Activated naive CD4-positive, alpha-beta T cell treated with anti-CD3 and anti-CD28 coated beads, Interleukin-2, amount 10 ng/mL, durations not matched to agents 7 days and 5 days (primary cell): ENCODE measurements around the gene LRSAM1.

Source experiments
- CTCF ChIA-PET: fragments of 350-600 bp; sonication (Branson Sonifier 250); formaldehyde crosslinking; loops from one replicate; lab custom pipeline; 2021; ENCODE audit warnings: antibody characterized with exemption; lab: Charles Lee
- DNase-seq: peaks from one replicate; pipeline ENCODE4 v3.0.0-alpha.2; 2020
- H3K27ac Mint-ChIP-seq: one replicate; pipeline ENCODE4 v1.8.0; 2021; ENCODE audit warnings: mild to moderate bottlenecking, moderate library complexity, mixed read lengths
- H3K27me3 Mint-ChIP-seq: one replicate; pipeline ENCODE4 v1.8.0; 2021; ENCODE audit warnings: mild to moderate bottlenecking, mixed read lengths
- H3K36me3 Mint-ChIP-seq: one replicate; pipeline ENCODE4 v1.8.0; 2021; ENCODE audit warnings: mixed read lengths
- H3K4me1 Mint-ChIP-seq: one replicate; pipeline ENCODE4 v1.8.0; 2021; ENCODE audit warnings: mixed read lengths
- H3K4me3 Mint-ChIP-seq: one replicate; pipeline ENCODE4 v1.8.0; 2021; ENCODE audit warnings: mild to moderate bottlenecking, moderate library complexity, mixed read lengths
- H3K9me3 Mint-ChIP-seq: one replicate; pipeline ENCODE4 v1.8.0; 2021; ENCODE audit warnings: mixed read lengths

Gene LRSAM1

GRCh38 chr9:127502706-127503378 lies 51.5 kb downstream of the LRSAM1 start:
- Mint-ChIP-seq H3K4me1 (no peaks in the 10 kb centered on the region), H3K27me3 (no peaks in the 10 kb centered on the region), H3K27ac (no peak overlapping the region), H3K9me3 (no peaks in the 10 kb centered on the region), H3K4me3 (no peak overlapping the region), H3K36me3 (peaks cover 8% of the 10 kb centered on the region)
- no peak for DNase-seq
- CTCF ChIA-PET: interaction anchor here (0.6 to 3.3 kb wide), 14 partner anchors 9 to 418 kb away, joined by 3 to 32 read pairs (median 5); partner anchors contain the start of gene TOR2A

- Mint-ChIP-seq H3K36me3 (peaks cover 8% of the 10 kb centered on the region), H3K4me3 (no peak overlapping the region), H3K27ac (no peak overlapping the region), H3K4me1 (no peaks in the 10 kb centered on the region), H3K9me3 (no peaks in the 10 kb centered on the region), H3K27me3 (no peaks in the 10 kb centered on the region)
- CTCF ChIA-PET: interaction anchor here (0.6 to 3.3 kb wide), 18 partner anchors 9 to 418 kb away, joined by 3 to 32 read pairs (median 6); partner anchors contain the start of gene TOR2A
- no peak for DNase-seq
Measured at GRCh38 chr9:127503379-127503921, 52.1 kb downstream of the LRSAM1 start.

GRCh38 chr9:127503947-127504886 lies 52.9 kb downstream of the LRSAM1 start:
- no peaks in the 10 kb centered on the region for H3K4me1 Mint-ChIP-seq
- DNase-seq: peak; percentile 87

GRCh38 chr9:127504887-127505251 lies 53.6 kb downstream of the LRSAM1 start:
- H3K27ac Mint-ChIP-seq: no peak overlapping the region
- H3K4me3 Mint-ChIP-seq: no peak overlapping the region
- no peaks in the 10 kb centered on the region for H3K27me3 Mint-ChIP-seq
- CTCF ChIA-PET: interaction anchor here (0.5 to 3.3 kb wide), 10 partner anchors 11 to 365 kb away, joined by 5 to 32 read pairs (median 8); partner anchors contain the start of gene TOR2A
- peaks cover 11% of the 10 kb centered on the region for H3K36me3 Mint-ChIP-seq
- no peak for DNase-seq
- no peaks in the 10 kb centered on the region for H3K4me1 Mint-ChIP-seq
- H3K9me3 Mint-ChIP-seq: no peaks in the 10 kb centered on the region

More at GRCh38 chr9:127503947-127504886, 52.9 kb downstream of the LRSAM1 start:
- no peaks in the 10 kb centered on the region for H3K9me3 Mint-ChIP-seq
- no peaks in the 10 kb centered on the region for H3K27me3 Mint-ChIP-seq
- H3K36me3 Mint-ChIP-seq: peaks cover 11% of the 10 kb centered on the region
- CTCF ChIA-PET: interaction anchor here (0.6 to 3.3 kb wide), 20 partner anchors 9 to 416 kb away, joined by 3 to 32 read pairs (median 7); partner anchors contain the start of gene TOR2A
- no peak overlapping the region for H3K4me3 Mint-ChIP-seq
- H3K27ac Mint-ChIP-seq: peak overlapping the region; percentile 55

- H3K36me3 Mint-ChIP-seq: peaks cover 11% of the 10 kb centered on the region
- CTCF ChIA-PET: interaction anchor here (0.5 to 3.3 kb wide), 9 partner anchors 70 to 364 kb away, joined by 5 to 32 read pairs (median 8); partner anchors contain the start of gene TOR2A
- H3K9me3 Mint-ChIP-seq: no peaks in the 10 kb centered on the region
- no peak overlapping the region for H3K27ac Mint-ChIP-seq
- no peak overlapping the region for H3K4me3 Mint-ChIP-seq
- no peaks in the 10 kb centered on the region for H3K4me1 Mint-ChIP-seq
- DNase-seq: peak; percentile 56
- no peaks in the 10 kb centered on the region for H3K27me3 Mint-ChIP-seq
Measured at GRCh38 chr9:127505396-127506116, 54.2 kb downstream of the LRSAM1 start.

- DNase-seq: no peak
Measured at GRCh38 chr9:127506117-127506813, 55.0 kb downstream of the LRSAM1 start.

GRCh38 chr9:127506814-127507750 lies 55.8 kb downstream of the LRSAM1 start:
- H3K4me3 Mint-ChIP-seq: no peak overlapping the region
- H3K27ac Mint-ChIP-seq: no peak overlapping the region
- no peaks in the 10 kb centered on the region for H3K9me3 Mint-ChIP-seq
- CTCF ChIA-PET: interaction anchor here (1.3 kb wide), 2 partner anchors 78 to 227 kb away, joined by 5 to 6 read pairs; no protein-coding TSS in a partner anchor
- H3K36me3 Mint-ChIP-seq: peaks cover 10% of the 10 kb centered on the region
- DNase-seq: no peak
- no peaks in the 10 kb centered on the region for H3K4me1 Mint-ChIP-seq
- H3K27me3 Mint-ChIP-seq: no peaks in the 10 kb centered on the region

More at GRCh38 chr9:127506117-127506813, 55.0 kb downstream of the LRSAM1 start:
- CTCF ChIA-PET: no interaction called here
- Mint-ChIP-seq H3K4me3 (no peak overlapping the region), H3K27ac (no peak overlapping the region), H3K4me1 (no peaks in the 10 kb centered on the region), H3K27me3 (no peaks in the 10 kb centered on the region), H3K36me3 (peaks cover 11% of the 10 kb centered on the region), H3K9me3 (no peaks in the 10 kb centered on the region)

GRCh38 chr9:127507751-127508648 lies 56.7 kb downstream of the LRSAM1 start:
- no peak for DNase-seq
- no peaks in the 10 kb centered on the region for H3K4me1 Mint-ChIP-seq
- no peak overlapping the region for H3K4me3 Mint-ChIP-seq
- H3K27ac Mint-ChIP-seq: no peak overlapping the region
- peaks cover 14% of the 10 kb centered on the region for H3K36me3 Mint-ChIP-seq
- no peaks in the 10 kb centered on the region for H3K9me3 Mint-ChIP-seq
- CTCF ChIA-PET: interaction anchor here (0.8 to 1.3 kb wide), 3 partner anchors 15 to 226 kb away, joined by 3 to 6 read pairs (median 5); no protein-coding TSS in a partner anchor
- H3K27me3 Mint-ChIP-seq: no peaks in the 10 kb centered on the region

- no peaks in the 10 kb centered on the region for H3K4me1 Mint-ChIP-seq
- no peaks in the 10 kb centered on the region for H3K9me3 Mint-ChIP-seq
- CTCF ChIA-PET: interaction anchor here (1.9 kb wide), 1 partner anchor 17 kb away, joined by 5 read pairs; no protein-coding TSS in a partner anchor
- H3K27ac Mint-ChIP-seq: no peak overlapping the region
- peaks cover 17% of the 10 kb centered on the region for H3K36me3 Mint-ChIP-seq
- no peaks in the 10 kb centered on the region for H3K27me3 Mint-ChIP-seq
- no peak for DNase-seq
- no peak overlapping the region for H3K4me3 Mint-ChIP-seq
Measured at GRCh38 chr9:127508901-127509260, 57.6 kb downstream of the LRSAM1 start.

- H3K4me1 Mint-ChIP-seq: no peaks in the 10 kb centered on the region
- no peak for DNase-seq
- no peaks in the 10 kb centered on the region for H3K27me3 Mint-ChIP-seq
- H3K27ac Mint-ChIP-seq: no peak overlapping the region
- peaks cover 16% of the 10 kb centered on the region for H3K36me3 Mint-ChIP-seq
- H3K4me3 Mint-ChIP-seq: no peak overlapping the region
- H3K9me3 Mint-ChIP-seq: no peaks in the 10 kb centered on the region
- CTCF ChIA-PET: interaction anchor here (1.9 kb wide), 1 partner anchor 16 kb away, joined by 5 read pairs; no protein-coding TSS in a partner anchor
Measured at GRCh38 chr9:127509261-127509954, 58.1 kb downstream of the LRSAM1 start.

- H3K9me3 Mint-ChIP-seq: no peaks in the 10 kb centered on the region
- DNase-seq: no peak
- H3K36me3 Mint-ChIP-seq: peaks cover 19% of the 10 kb centered on the region
- CTCF ChIA-PET: interaction anchor here (1.9 kb wide), 1 partner anchor 16 kb away, joined by 5 read pairs; no protein-coding TSS in a partner anchor
- no peaks in the 10 kb centered on the region for H3K27me3 Mint-ChIP-seq
- no peak overlapping the region for H3K27ac Mint-ChIP-seq
- no peak overlapping the region for H3K4me3 Mint-ChIP-seq
- no peaks in the 10 kb centered on the region for H3K4me1 Mint-ChIP-seq
Measured at GRCh38 chr9:127509955-127510299, 58.6 kb downstream of the LRSAM1 start.
